ENCODE data around the gene RASSF9. TPM values are rescaled to one million over a fixed set of nuclear protein-coding genes. Genes with fewer than 3 reads are reported as not detected.

Gene RASSF9
- total RNA-seq, 1 donor from 2014 or later: 0.68 TPM

DNA sequence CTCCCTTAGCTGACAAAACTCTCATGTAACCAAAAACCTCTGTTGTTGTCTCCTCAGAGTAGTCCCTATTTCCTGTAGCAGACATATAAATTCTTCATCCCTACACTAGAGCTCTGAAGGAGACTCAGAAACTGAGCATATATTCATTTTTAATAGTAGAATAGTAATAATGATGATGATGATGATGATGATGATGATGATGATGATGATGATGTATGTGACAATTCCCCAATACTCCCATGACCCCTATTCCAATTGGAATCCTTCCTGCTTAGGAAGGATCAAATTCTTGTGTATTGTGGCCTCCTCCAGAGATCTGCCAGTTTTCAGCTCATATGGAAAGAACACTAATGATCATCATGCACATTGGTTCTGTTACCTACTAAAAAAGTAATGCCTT lies 26.7 kb downstream of the RASSF9 start:
- no peaks in the 10 kb centered on the region for H3K36me3 ChIP-seq (ENCODE audit: insufficient read depth, low read length)
- H3K9ac ChIP-seq (ENCODE audit: low read length): no peak overlapping the region
- Mint-ChIP-seq H3K27ac (ENCODE audit: unreplicated experiment) (no peak overlapping the region), H3K4me1 (ENCODE audit: low read depth, unreplicated experiment) (peaks cover 15% of the 10 kb centered on the region), H3K27me3 (ENCODE audit: low read depth, unreplicated experiment) (no peaks in the 10 kb centered on the region), H3K9me3 (ENCODE audit: unreplicated experiment) (no peaks in the 10 kb centered on the region), H3K36me3 (ENCODE audit: low read depth, unreplicated experiment) (no peaks in the 10 kb centered on the region), H3K4me3 (ENCODE audit: unreplicated experiment) (no peak overlapping the region)
- no peaks in the 10 kb centered on the region for H3K9me3 ChIP-seq (ENCODE audit: insufficient read depth, low read depth, low read length)
- no peak for FAIRE-seq
- no peaks in the 10 kb centered on the region for H3K79me2 ChIP-seq (ENCODE audit: insufficient read depth, low read length)
- TF ChIP-seq EZH2 (IDR thresholded peaks at IDR 0.05; ENCODE audit: insufficient read depth, low read length): no peak
- TF ChIP-seq, protein P1, sequence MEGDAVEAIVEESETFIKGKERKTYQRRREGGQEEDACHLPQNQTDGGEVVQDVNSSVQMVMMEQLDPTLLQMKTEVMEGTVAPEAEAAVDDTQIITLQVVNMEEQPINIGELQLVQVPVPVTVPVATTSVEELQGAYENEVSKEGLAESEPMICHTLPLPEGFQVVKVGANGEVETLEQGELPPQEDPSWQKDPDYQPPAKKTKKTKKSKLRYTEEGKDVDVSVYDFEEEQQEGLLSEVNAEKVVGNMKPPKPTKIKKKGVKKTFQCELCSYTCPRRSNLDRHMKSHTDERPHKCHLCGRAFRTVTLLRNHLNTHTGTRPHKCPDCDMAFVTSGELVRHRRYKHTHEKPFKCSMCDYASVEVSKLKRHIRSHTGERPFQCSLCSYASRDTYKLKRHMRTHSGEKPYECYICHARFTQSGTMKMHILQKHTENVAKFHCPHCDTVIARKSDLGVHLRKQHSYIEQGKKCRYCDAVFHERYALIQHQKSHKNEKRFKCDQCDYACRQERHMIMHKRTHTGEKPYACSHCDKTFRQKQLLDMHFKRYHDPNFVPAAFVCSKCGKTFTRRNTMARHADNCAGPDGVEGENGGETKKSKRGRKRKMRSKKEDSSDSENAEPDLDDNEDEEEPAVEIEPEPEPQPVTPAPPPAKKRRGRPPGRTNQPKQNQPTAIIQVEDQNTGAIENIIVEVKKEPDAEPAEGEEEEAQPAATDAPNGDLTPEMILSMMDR (IDR thresholded peaks at IDR 0.05; ENCODE audit: insufficient read depth, low read depth, low read length): no peak
- H3K4me3 ChIP-seq (ENCODE audit: insufficient read depth, low read depth, low read length): no peak overlapping the region
- no peaks in the 10 kb centered on the region for H4K20me1 ChIP-seq (ENCODE audit: insufficient read depth, low read length)
- H3K27ac ChIP-seq (ENCODE audit: low read depth, low read length): no peak overlapping the region
- DNase-seq (ENCODE audit: low read depth): no peak
- peaks cover 14% of the 10 kb centered on the region for H3K4me1 ChIP-seq (ENCODE audit: insufficient read depth, low read length)
- no peaks in the 10 kb centered on the region for H3K27me3 ChIP-seq (ENCODE audit: insufficient read depth, low read length)
- H2AFZ ChIP-seq (ENCODE audit: low read depth, low read length): no peak overlapping the region
- no peak overlapping the region for H3K4me2 ChIP-seq (ENCODE audit: low read length)

DNA sequence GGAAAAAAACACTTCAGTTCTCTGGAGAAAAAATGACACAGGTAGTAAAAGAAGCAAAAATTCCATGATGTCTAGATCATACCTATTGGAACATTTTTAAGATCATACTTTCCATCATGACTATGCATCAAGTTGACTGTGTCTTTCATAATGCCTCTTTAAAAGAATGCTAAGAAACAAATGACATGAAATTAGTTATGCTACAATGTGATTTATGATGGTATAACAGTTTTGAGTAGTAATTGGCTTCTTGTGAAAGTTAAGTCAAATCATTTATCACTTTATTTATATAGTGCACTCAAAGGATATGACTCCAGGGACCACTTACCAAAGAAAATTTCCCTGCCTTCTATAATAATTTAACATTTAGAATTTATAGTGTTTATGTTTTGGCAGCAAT lies 28.5 kb downstream of the RASSF9 start:
- FAIRE-seq: no peak
- no peaks in the 10 kb centered on the region for H3K27me3 Mint-ChIP-seq (ENCODE audit: low read depth, unreplicated experiment)

DNA sequence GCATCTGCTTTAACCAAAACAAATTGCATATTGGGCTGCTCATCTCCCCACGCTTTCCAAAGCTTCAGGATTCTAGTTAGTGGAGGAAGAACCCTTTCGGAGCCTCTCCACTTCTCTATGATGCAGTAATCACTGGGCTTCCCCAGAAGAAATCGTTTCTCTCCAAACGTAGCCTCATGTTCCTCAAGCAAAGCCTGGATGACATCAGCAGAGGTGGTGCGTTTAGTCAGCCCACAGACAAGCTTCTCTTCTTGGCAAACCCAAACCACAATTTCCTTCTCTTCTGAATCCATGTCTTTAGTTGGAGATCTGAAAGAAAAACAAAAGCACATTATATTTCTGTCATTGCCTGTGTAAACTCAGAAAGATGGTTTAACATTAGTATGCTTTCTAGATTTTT lies 30.6 kb downstream of the RASSF9 start:
- FAIRE-seq: peak; percentile 81
- Histone ChIP-seq H3K9me3 (ENCODE audit: insufficient read depth, low read depth, low read length) (no peaks in the 10 kb centered on the region), H3K79me2 (ENCODE audit: insufficient read depth, low read length) (no peaks in the 10 kb centered on the region), H3K4me2 (ENCODE audit: low read length) (peak overlapping the region; percentile 63), H3K27me3 (ENCODE audit: insufficient read depth, low read length) (no peaks in the 10 kb centered on the region), H3K4me3 (ENCODE audit: insufficient read depth, low read depth, low read length) (no peak overlapping the region), H3K9ac (ENCODE audit: low read length) (no peak overlapping the region), H3K36me3 (ENCODE audit: insufficient read depth, low read length) (no peaks in the 10 kb centered on the region), H4K20me1 (ENCODE audit: insufficient read depth, low read length) (no peaks in the 10 kb centered on the region), H3K4me1 (ENCODE audit: insufficient read depth, low read length) (peaks cover 20% of the 10 kb centered on the region), H3K27ac (ENCODE audit: low read depth, low read length) (no peak overlapping the region), H2AFZ (ENCODE audit: low read depth, low read length) (no peak overlapping the region)
- Mint-ChIP-seq H3K4me1 (ENCODE audit: low read depth, unreplicated experiment) (peaks cover 28% of the 10 kb centered on the region), H3K36me3 (ENCODE audit: low read depth, unreplicated experiment) (no peaks in the 10 kb centered on the region), H3K4me3 (ENCODE audit: unreplicated experiment) (no peak overlapping the region), H3K27ac (ENCODE audit: unreplicated experiment) (no peak overlapping the region), H3K9me3 (ENCODE audit: unreplicated experiment) (no peaks in the 10 kb centered on the region), H3K27me3 (ENCODE audit: low read depth, unreplicated experiment) (no peaks in the 10 kb centered on the region)
- peak; percentile 91 for DNase-seq (ENCODE audit: low read depth)
- TF ChIP-seq, protein P1 (IDR thresholded peaks at IDR 0.05; ENCODE audit: insufficient read depth, low read depth, low read length): no peak
- TF ChIP-seq EZH2 (IDR thresholded peaks at IDR 0.05; ENCODE audit: insufficient read depth, low read length): no peak

More for the DNA sequence above, 28.5 kb downstream of the RASSF9 start:
- Mint-ChIP-seq H3K9me3 (ENCODE audit: unreplicated experiment) (no peaks in the 10 kb centered on the region), H3K27ac (ENCODE audit: unreplicated experiment) (no peak overlapping the region), H3K4me3 (ENCODE audit: unreplicated experiment) (no peak overlapping the region), H3K36me3 (ENCODE audit: low read depth, unreplicated experiment) (no peaks in the 10 kb centered on the region), H3K4me1 (ENCODE audit: low read depth, unreplicated experiment) (peaks cover 28% of the 10 kb centered on the region)
- Histone ChIP-seq H3K79me2 (ENCODE audit: insufficient read depth, low read length) (no peaks in the 10 kb centered on the region), H3K9ac (ENCODE audit: low read length) (no peak overlapping the region), H3K27ac (ENCODE audit: low read depth, low read length) (no peak overlapping the region), H3K4me2 (ENCODE audit: low read length) (no peak overlapping the region), H3K9me3 (ENCODE audit: insufficient read depth, low read depth, low read length) (no peaks in the 10 kb centered on the region), H2AFZ (ENCODE audit: low read depth, low read length) (no peak overlapping the region), H3K4me1 (ENCODE audit: insufficient read depth, low read length) (peaks cover 20% of the 10 kb centered on the region), H4K20me1 (ENCODE audit: insufficient read depth, low read length) (no peaks in the 10 kb centered on the region), H3K27me3 (ENCODE audit: insufficient read depth, low read length) (no peaks in the 10 kb centered on the region), H3K4me3 (ENCODE audit: insufficient read depth, low read depth, low read length) (no peak overlapping the region), H3K36me3 (ENCODE audit: insufficient read depth, low read length) (no peaks in the 10 kb centered on the region)
- peak; percentile 47 for DNase-seq (ENCODE audit: low read depth)
- TF ChIP-seq, protein P1 (IDR thresholded peaks at IDR 0.05; ENCODE audit: insufficient read depth, low read depth, low read length): no peak
- no peak for TF ChIP-seq EZH2 (IDR thresholded peaks at IDR 0.05; ENCODE audit: insufficient read depth, low read length)
